HCT116 (cell line): ENCODE results near the gene HES6. TPM values are rescaled to one million over a fixed set of nuclear protein-coding genes. Genes with fewer than 3 reads are reported as not detected.

Experiments used
- ATAC-seq: fragments of 200-7000 bp; cut with Tn5 transposase; 2 replicates; pipeline ENCODE4 v1.9.1; 2020; ENCODE audit warnings: mild to moderate bottlenecking, moderate library complexity
- BruUV-seq: library from RNA; stranded (reverse); fragments of 400-500 nt; replicated peaks from 2 replicates; lab custom pipeline; 2021; lab: Mats Ljungman, UMichigan
- CTCF ChIA-PET: fragments of 300-600 bp; sonication (Branson Sonifier 250); formaldehyde crosslinking; loops from one replicate; lab custom pipeline; 2021; ENCODE audit warnings: antibody characterized with exemption; lab: Charles Lee
- POLR2A ChIA-PET: fragments of 300-600, 350-600 bp; sonication (Branson Sonifier 250); formaldehyde crosslinking; loops from one replicate; lab custom pipeline; 2021; ENCODE audit warnings: antibody characterized with exemption; lab: Charles Lee
- RAD21 ChIA-PET, 2 experiments: fragments of 300-600 bp; sonication (Branson Sonifier 250); formaldehyde crosslinking; loops; one replicate each; lab custom pipeline; 2023; ENCODE audit warnings: low total read pairs in 2 of 2; ENCODE audit not compliant: uncharacterized antibody in 2 of 2, unreplicated experiment in 2 of 2, low non-redundant PET in 1 of 2; lab: Charles Lee
- DNase-seq: peaks from one replicate; pipeline ENCODE4 v3.0.0-alpha.2; 2010; ENCODE audit warnings: low read depth, low spot score
- H2AFZ ChIP-seq: fragments of 200-600 bp; shearing (Covaris generic), sonication (generic); 2 replicates; pipeline ENCODE4 v1.6.1; 2017; ENCODE audit warnings: low read depth, mixed run types, mixed read lengths, antibody characterized with exemption, low read length; ENCODE audit not compliant: poor library complexity, severe bottlenecking
- H3K27ac ChIP-seq: 2 replicates; pipeline ENCODE4 v1.5.1; 2012; ENCODE audit warnings: low read depth, low read length
- H3K27me3 ChIP-seq: fragments of 200-600 bp; sonication (generic); 2 replicates; pipeline ENCODE4 v1.6.1; 2016; ENCODE audit warnings: mixed run types, low read length, mixed read lengths; ENCODE audit not compliant: insufficient read depth
- H3K36me3 ChIP-seq, 2 experiments: fragments of 200-500 bp in 1 of 2; fragments of 200-600 bp in 1 of 2; sonication (Bioruptor generic) in 1 of 2; sonication (generic) in 1 of 2; 2 replicates each; pipeline versions ENCODE4 v1.5.1 to v1.6.1; 2014 to 2016; ENCODE audit warnings: low read length in 2 of 2, inconsistent platforms in 1 of 2, mixed read lengths in 1 of 2, mixed run types in 1 of 2; ENCODE audit not compliant: insufficient read depth in 2 of 2, control insufficient read depth in 1 of 2
- H3K4me1 ChIP-seq, 2 experiments: fragments of 200-600 bp in 1 of 2; sonication (generic) in 1 of 2; 2 replicates each; pipeline versions ENCODE4 v1.5.1 to v1.6.1; 2012 to 2017; ENCODE audit warnings: low read length in 2 of 2, inconsistent platforms in 1 of 2, mild to moderate bottlenecking in 1 of 2, mixed read lengths in 1 of 2, mixed run types in 1 of 2, moderate library complexity in 1 of 2; ENCODE audit not compliant: insufficient read depth in 2 of 2, control insufficient read depth in 1 of 2
- H3K4me2 ChIP-seq: fragments of 200-600 bp; sonication (generic); 2 replicates; pipeline ENCODE4 v1.6.1; 2017; ENCODE audit warnings: mixed run types, low read length, mixed read lengths
- H3K4me3 ChIP-seq, 2 experiments: fragments of 200-600 bp in 1 of 2; sonication (generic) in 1 of 2; replicated peaks in 1 of 2; 2 replicates each; pipeline ENCODE4 v1.5.1; 2011 to 2016; ENCODE audit warnings: low read length in 2 of 2, control low read depth in 1 of 2, low read depth in 1 of 2, mild to moderate bottlenecking in 1 of 2, mixed read lengths in 1 of 2, mixed run types in 1 of 2
- H3K79me2 ChIP-seq: fragments of 200-600 bp; sonication (generic); 2 replicates; pipeline ENCODE4 v1.6.1; 2017; ENCODE audit warnings: mild to moderate bottlenecking, mixed run types, low read length, moderate library complexity, mixed read lengths; ENCODE audit not compliant: insufficient read depth
- H3K9ac ChIP-seq: fragments of 200-600 bp; sonication (generic); 2 replicates; pipeline ENCODE4 v1.6.1; 2016; ENCODE audit warnings: low read length, mixed read lengths
- H3K9me2 ChIP-seq: fragments of 200-600 bp; sonication (generic), shearing (Covaris generic); 2 replicates; pipeline ENCODE4 v1.6.1; 2017; ENCODE audit warnings: mixed run types, mild to moderate bottlenecking, moderate library complexity; ENCODE audit not compliant: insufficient read depth
- H3K9me3 ChIP-seq, 2 experiments: fragments of 200-500 bp in 1 of 2; fragments of 200-600 bp in 1 of 2; sonication (Bioruptor generic) in 1 of 2; sonication (generic) in 1 of 2; 2 replicates each; pipeline ENCODE4 v1.6.1; 2014 to 2017; ENCODE audit warnings: low read length in 2 of 2, mixed read lengths in 2 of 2, inconsistent platforms in 1 of 2, low read depth in 1 of 2, mild to moderate bottlenecking in 1 of 2, mixed run types in 1 of 2, moderate library complexity in 1 of 2; ENCODE audit not compliant: control insufficient read depth in 1 of 2, insufficient read depth in 1 of 2
- H4K20me1 ChIP-seq: fragments of 200-600 bp; sonication (generic), shearing (Covaris generic); 2 replicates; pipeline ENCODE4 v1.6.1; 2017; ENCODE audit warnings: mixed run types, mild to moderate bottlenecking, moderate library complexity; ENCODE audit not compliant: insufficient read depth
- CEBPB ChIP-seq: IDR thresholded peaks from 2 replicates; pipeline ENCODE4 v1.6.1; 2012; ENCODE audit warnings: low read depth
- CTCF ChIP-seq, 3 experiments: fragments of 200-600 bp in 1 of 3; sonication (generic) in 1 of 3; IDR thresholded peaks in 2 of 3; conservative IDR thresholded peaks in 1 of 3; 2 replicates each; pipeline ENCODE4 v1.5.1; 2012 to 2017; ENCODE audit warnings: low read depth in 2 of 3, low read length in 2 of 3, antibody characterized with exemption in 1 of 3, borderline replicate concordance in 1 of 3, control low read depth in 1 of 3, mild to moderate bottlenecking in 1 of 3, mixed read lengths in 1 of 3, mixed run types in 1 of 3, moderate library complexity in 1 of 3; ENCODE audit not compliant: insufficient read depth in 1 of 3
- EGR1 ChIP-seq: IDR thresholded peaks from 2 replicates; pipeline ENCODE4 v1.6.1; 2012; ENCODE audit warnings: low read depth
- EZH2 ChIP-seq: fragments of 200-600 bp; sonication (generic); IDR thresholded peaks from 2 replicates; pipeline ENCODE4 v1.6.1; 2017; ENCODE audit warnings: antibody characterized with exemption, mixed run types
- JUND ChIP-seq: IDR thresholded peaks from 2 replicates; pipeline ENCODE4 v1.6.1; 2012
- POLR2A ChIP-seq: IDR thresholded peaks from 2 replicates; pipeline ENCODE4 v1.7.0; 2011; ENCODE audit warnings: borderline replicate concordance; ENCODE audit not compliant: insufficient read depth, insufficient read length; ENCODE audit errors: extremely low read depth
- POLR2AphosphoS5 ChIP-seq: IDR thresholded peaks from 2 replicates; pipeline ENCODE4 v1.6.1; 2011; ENCODE audit warnings: mild to moderate bottlenecking, low read depth, low read length, moderate library complexity
- RAD21 ChIP-seq: IDR thresholded peaks from 2 replicates; pipeline ENCODE4 v1.6.1; 2012; ENCODE audit warnings: low read depth, mild to moderate bottlenecking
- SIN3A ChIP-seq: IDR thresholded peaks from 2 replicates; pipeline ENCODE4 v1.6.1; 2012; ENCODE audit warnings: low read depth
- SP1 ChIP-seq: IDR thresholded peaks from 2 replicates; pipeline ENCODE4 v1.6.1; 2012; ENCODE audit warnings: low read depth
- SRF ChIP-seq: IDR thresholded peaks from 2 replicates; pipeline ENCODE4 v1.6.1; 2012; ENCODE audit warnings: low read depth
- YY1 ChIP-seq: IDR thresholded peaks from 2 replicates; pipeline ENCODE4 v1.6.1; 2011; ENCODE audit warnings: low read length, low read depth, moderate library complexity, mild to moderate bottlenecking; ENCODE audit not compliant: insufficient replicate concordance; ENCODE audit errors: extremely low read depth
- intact Hi-C: fragments of 100-400 bp; cut with micrococcal nuclease; formaldehyde crosslinking; loops from 2 replicates; pipeline ENCODE4 v1.10.0; 2022
- total RNA-seq: library from RNA; stranded (reverse); gene quantifications from one replicate; pipeline ENCODE4 v1.2.1, GENCODE V29; 2021; ENCODE audit not compliant: unreplicated experiment

HES6 gene
- total RNA-seq, 1 experiment from 2014 or later: 47.8 TPM

- no peak for ATAC-seq
- BruUV-seq: no TSS peak
- Histone ChIP-seq H3K4me1 (no peaks in the 10 kb centered on the region), H3K9me3 (no peaks in the 10 kb centered on the region), H3K36me3 (peaks cover 0 to 8% of the 10 kb centered on the region in 2 experiments; a peak in 2 of 4 replicates), H3K27ac (no peak overlapping the region), H3K9me2 (no peaks in the 10 kb centered on the region), H3K27me3 (no peaks in the 10 kb centered on the region), H3K9ac (no peak overlapping the region), H4K20me1 (0 out of 2 replicates have a peak, but pooled peaks cover 4% of the 10 kb centered on the region), H3K79me2 (peaks cover 37% of the 10 kb centered on the region), H2AFZ (no peak overlapping the region), H3K4me3 (no peak overlapping the region), H3K4me2 (no peak overlapping the region)
- ChIA-PET CTCF (no interaction called here), RAD21 (no interaction called here), POLR2A (no interaction called here)
- no peak for DNase-seq
- intact Hi-C loops: no loop called here
- TF ChIP-seq SIN3A: no peak
- no peak for TF ChIP-seq POLR2A
- TF ChIP-seq EZH2: no peak
- TF ChIP-seq SP1: no peak
- TF ChIP-seq JUND: no peak
- TF ChIP-seq POLR2AphosphoS5: no peak
- no peak for TF ChIP-seq YY1
- no peak for TF ChIP-seq CEBPB
- TF ChIP-seq EGR1: no peak
- no peak for TF ChIP-seq SRF
- no peak for TF ChIP-seq RAD21
These were observed 38.9 kb upstream of the HES6 start for GRCh38 chr2:238278626-238279323.

- TF ChIP-seq CTCF (IDR thresholded peaks at IDR 0.05 in 2 of 3, conservative IDR thresholded peaks at IDR 0.05 in 1 of 3; ENCODE audit: borderline replicate concordance in 1 of 3, insufficient read depth in 1 of 3, low read depth in 2 of 3, low read length in 2 of 3) (peak in 2 of 3 experiments; percentile 26 to 30; a peak in 3 of 6 replicates), EGR1 (no peak)
- H4K20me1 ChIP-seq: 0 out of 2 replicates have a peak, but pooled peaks cover 4% of the 10 kb centered on the region
- H3K4me2 ChIP-seq: no peak overlapping the region
- no peak overlapping the region for H3K4me3 ChIP-seq
- intact Hi-C loops: no loop called here
- H3K4me1 ChIP-seq: no peaks in the 10 kb centered on the region
- ATAC-seq: peak; percentile 70
- no peak overlapping the region for H3K9ac ChIP-seq
- ChIA-PET POLR2A (no interaction called here), CTCF (no interaction called here), RAD21 (no interaction called here)
- no peaks in the 10 kb centered on the region for H3K9me2 ChIP-seq
- no peaks in the 10 kb centered on the region for H3K9me3 ChIP-seq
- BruUV-seq: no TSS peak
- H2AFZ ChIP-seq: no peak overlapping the region
- H3K27me3 ChIP-seq: no peaks in the 10 kb centered on the region
- peaks cover 26% of the 10 kb centered on the region for H3K79me2 ChIP-seq
- peaks cover 0 to 8% of the 10 kb centered on the region in 2 experiments; a peak in 2 of 4 replicates for H3K36me3 ChIP-seq
- no peak overlapping the region for H3K27ac ChIP-seq
- DNase-seq: no peak
These were observed 37.9 kb upstream of the HES6 start for GRCh38 chr2:238277695-238278094.
